Epithelial cell of proximal tubule (primary cell): ENCODE results near the gene PARN. TPM values are rescaled to one million over a fixed set of nuclear protein-coding genes. Genes with fewer than 3 reads are reported as not detected.

Experiments used
- DNase-seq: peaks from one replicate; pipeline ENCODE4 v3.0.0-alpha.2; 2011; ENCODE audit warnings: low read depth
- H3K4me3 ChIP-seq: 2 replicates; pipeline ENCODE4 v1.5.1; 2011; ENCODE audit warnings: low read depth, mild to moderate bottlenecking, low read length
- total RNA-seq: library from RNA; depleted of rRNA; stranded (reverse); fragments of >200 nt; gene quantifications from 2 replicates; pipeline ENCODE4 v1.2.3, GENCODE V29; 2015
- TF ChIP-seq, protein P1 (sequence below): conservative IDR thresholded peaks from 2 replicates; pipeline ENCODE4 v1.5.1; 2012; ENCODE audit warnings: low read depth, mild to moderate bottlenecking, low read length

The PARN gene, protein sequence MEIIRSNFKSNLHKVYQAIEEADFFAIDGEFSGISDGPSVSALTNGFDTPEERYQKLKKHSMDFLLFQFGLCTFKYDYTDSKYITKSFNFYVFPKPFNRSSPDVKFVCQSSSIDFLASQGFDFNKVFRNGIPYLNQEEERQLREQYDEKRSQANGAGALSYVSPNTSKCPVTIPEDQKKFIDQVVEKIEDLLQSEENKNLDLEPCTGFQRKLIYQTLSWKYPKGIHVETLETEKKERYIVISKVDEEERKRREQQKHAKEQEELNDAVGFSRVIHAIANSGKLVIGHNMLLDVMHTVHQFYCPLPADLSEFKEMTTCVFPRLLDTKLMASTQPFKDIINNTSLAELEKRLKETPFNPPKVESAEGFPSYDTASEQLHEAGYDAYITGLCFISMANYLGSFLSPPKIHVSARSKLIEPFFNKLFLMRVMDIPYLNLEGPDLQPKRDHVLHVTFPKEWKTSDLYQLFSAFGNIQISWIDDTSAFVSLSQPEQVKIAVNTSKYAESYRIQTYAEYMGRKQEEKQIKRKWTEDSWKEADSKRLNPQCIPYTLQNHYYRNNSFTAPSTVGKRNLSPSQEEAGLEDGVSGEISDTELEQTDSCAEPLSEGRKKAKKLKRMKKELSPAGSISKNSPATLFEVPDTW
- total RNA-seq: 16.4 and 28.5 TPM in 2 replicates

DNA sequence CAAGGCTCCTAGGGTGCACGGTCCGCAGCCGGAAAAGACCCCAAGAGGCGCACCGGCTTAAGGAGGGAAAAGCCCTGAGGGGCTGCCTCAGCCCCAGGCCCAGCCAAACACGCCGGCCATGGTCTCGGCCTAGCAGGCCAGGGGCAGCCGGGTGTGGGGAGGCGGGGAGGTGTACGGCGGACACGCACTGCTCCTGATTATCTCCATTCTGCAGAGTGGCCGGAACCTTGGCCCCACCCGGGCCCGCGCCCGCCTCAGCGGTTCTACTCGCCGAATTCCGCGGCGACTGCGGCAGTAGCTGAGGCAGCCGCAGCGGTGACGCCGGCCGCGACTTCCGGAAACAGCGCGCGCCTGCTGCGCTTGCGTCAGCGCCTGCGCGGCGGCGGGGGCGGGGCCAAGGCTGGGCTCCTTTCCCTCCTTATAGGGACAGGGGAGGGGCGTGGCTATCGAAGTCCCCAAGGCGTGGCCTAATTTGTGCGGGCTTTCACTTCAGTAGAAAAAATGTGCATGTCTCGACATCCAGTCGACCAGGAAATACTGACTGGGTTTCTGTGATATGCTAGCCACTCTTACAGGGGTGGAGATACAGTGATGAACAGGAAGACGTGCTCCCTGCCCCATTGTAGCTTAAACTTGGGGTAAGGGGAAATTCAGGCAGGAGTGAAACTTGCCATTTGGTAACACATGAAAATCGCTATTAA, at the start of gene PARN:
PARN (minus strand) TSS at position 342 of the 701 bp plus-strand sequence; CDS start at position 207, 135 bp downstream.
- peak; percentile 77 for DNase-seq
- H3K4me3 ChIP-seq: peak within 1 kb of the TSS; percentile 97
- TF ChIP-seq, protein P1, sequence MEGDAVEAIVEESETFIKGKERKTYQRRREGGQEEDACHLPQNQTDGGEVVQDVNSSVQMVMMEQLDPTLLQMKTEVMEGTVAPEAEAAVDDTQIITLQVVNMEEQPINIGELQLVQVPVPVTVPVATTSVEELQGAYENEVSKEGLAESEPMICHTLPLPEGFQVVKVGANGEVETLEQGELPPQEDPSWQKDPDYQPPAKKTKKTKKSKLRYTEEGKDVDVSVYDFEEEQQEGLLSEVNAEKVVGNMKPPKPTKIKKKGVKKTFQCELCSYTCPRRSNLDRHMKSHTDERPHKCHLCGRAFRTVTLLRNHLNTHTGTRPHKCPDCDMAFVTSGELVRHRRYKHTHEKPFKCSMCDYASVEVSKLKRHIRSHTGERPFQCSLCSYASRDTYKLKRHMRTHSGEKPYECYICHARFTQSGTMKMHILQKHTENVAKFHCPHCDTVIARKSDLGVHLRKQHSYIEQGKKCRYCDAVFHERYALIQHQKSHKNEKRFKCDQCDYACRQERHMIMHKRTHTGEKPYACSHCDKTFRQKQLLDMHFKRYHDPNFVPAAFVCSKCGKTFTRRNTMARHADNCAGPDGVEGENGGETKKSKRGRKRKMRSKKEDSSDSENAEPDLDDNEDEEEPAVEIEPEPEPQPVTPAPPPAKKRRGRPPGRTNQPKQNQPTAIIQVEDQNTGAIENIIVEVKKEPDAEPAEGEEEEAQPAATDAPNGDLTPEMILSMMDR: no peak

DNA sequence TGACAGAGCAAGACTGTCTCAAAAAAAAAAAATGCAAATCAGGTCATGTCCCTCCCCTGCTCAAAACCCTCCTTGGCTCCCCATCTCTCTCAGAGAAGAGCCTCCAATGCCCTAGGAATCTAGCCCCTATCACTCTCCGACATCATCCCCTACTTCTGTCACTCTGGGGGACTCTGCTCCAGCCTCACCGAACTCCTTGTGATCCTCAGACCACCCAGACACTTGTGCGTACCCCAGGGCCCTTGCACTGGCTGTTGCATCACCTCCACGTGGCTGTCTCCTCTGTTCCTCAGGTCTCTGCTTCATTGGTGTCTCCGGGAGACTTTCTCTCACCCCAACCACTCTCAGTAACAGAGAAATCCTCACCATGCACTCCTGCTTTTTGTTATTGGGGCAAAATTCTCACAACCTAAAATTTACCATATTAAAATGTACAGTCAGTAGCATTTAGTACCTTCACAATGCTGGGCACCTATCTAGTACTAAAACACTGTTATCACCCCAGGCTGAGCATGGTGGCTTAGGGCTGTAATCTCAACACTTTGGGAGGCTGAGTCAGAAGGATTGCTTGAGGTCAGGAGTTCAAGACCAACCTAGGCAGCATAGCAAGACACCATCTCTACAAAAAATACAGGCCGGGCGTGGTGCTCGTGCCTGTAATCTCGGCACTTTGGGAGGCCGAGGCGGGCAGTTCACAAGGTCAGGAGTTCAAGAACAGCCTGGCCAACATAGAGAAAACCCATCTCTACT, 48.9 kb upstream of the PARN start:
- DNase-seq: no peak
- TF ChIP-seq, protein P1: no peak

GRCh38 chr16:14677627-14678026, 47.6 kb upstream of the PARN start:
- no peak for DNase-seq
- TF ChIP-seq, protein P1: no peak
- no peak overlapping the region for H3K4me3 ChIP-seq

More for the DNA sequence above, 48.9 kb upstream of the PARN start:
- no peak overlapping the region for H3K4me3 ChIP-seq

- DNase-seq: no peak
- TF ChIP-seq, protein P1: no peak
These were observed 46.6 kb upstream of the PARN start for GRCh38 chr16:14676633-14677032.

GRCh38 chr16:14672403-14672971, 42.4 kb upstream of the PARN start:
- TF ChIP-seq, protein P1: no peak
- DNase-seq: no peak

More at GRCh38 chr16:14676633-14677032, 46.6 kb upstream of the PARN start:
- no peak overlapping the region for H3K4me3 ChIP-seq

DNA sequence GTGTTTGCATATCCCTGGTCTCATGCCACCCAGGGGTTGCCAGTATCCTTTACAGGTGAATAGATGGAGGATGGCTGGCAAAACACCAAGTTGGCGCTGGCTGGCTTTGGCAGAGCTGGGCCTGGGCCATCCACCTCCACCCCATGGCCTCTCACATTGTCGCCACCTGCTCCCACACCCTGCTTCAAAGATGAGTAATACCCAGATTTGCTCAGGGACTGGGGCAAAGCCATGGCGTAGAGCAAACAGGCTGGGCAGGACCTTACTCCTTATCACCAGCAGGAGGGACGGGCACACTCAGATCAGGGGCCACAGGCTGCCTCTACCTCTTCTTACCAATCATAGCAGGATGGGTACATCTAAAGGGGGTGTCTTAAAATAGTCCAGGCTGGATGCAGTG, 39.7 kb upstream of the PARN start:
- H3K4me3 ChIP-seq: no peak overlapping the region
- no peak for DNase-seq
- TF ChIP-seq, protein P1: no peak

More at GRCh38 chr16:14672403-14672971, 42.4 kb upstream of the PARN start:
- no peak overlapping the region for H3K4me3 ChIP-seq
